DMS53 treated with DMSO at 0.1 percent for 48 hours (cell line): ENCODE results near the gene ABHD6.
A peak's percentile ranks its signal among the peaks of the same experiment; 100 is the strongest.
"Not testable (repeated sequence)": the region's sequence is repeated elsewhere in the genome, so short reads cannot be mapped to it uniquely, and the experiment has no call there.

Experiments
- DNase-seq: peaks from one replicate; lab custom pipeline; 2025; ENCODE audit not compliant: unreplicated experiment; lab: John Stamatoyannopoulos, UW

ABHD6 gene

DNA sequence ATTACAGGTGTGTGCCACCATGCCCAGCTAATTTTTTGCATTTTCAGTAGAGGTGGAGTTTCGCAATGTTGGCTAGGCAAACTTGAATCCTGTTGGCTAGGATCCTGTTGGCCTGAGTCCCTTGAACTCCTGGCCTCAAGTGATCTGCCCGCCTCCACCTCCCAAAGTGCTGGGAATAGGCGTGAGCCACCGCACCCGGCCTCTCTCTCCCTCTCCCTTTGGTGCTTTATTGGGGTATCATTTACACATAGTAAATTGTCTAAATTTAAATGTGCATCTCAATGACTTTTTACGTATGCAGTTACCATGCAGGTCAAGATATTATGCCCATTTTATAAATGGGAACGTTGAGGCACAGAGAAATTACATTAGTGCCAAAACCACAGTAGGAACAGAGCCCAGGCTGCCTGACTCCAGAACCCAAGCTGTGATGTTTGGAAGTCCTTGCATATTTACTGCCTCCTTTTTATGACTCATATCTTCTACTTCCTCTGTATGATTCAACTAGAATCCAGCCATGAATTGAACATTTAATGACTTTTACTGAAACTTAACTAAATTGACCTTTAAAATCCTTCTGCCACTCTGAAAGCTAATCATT, 34.4 kb downstream of the ABHD6 start:
- no peak for DNase-seq

DNA sequence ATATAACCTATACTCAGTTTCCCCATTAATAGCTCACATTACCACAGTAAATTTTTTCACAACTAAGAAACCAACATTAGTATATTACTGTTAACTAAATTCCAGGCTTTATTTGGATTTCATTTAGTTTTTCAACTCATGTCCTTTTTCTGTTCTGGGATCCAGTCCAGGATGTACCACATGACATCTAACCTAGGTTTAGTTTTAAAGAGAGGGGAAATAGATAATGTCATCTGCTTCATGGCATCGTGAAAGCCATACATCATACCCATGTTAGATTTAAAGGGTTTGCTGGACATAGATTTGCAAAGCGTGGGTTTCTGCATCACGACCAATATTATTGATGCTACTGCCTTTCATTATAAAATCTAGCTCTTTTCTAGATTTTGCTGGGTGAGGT, 35.3 kb downstream of the ABHD6 start:
- no peak for DNase-seq

DNA sequence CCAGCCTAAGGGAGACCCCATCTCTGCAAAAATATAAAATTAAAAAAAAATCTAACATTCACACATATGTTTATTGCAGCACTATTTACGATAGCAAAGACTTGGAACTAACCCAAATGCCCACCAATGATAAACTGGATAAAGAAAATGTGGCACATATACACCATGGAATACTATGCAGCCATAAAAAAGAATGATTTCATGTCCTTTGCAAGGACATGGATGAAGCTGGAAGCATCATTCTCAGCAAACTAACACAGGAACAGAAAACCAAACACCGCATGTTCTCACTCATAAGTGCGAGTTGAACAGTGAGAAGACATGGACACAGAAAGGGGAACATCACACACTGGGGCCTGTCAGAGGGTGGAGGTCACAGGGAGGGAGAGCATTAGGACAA, 35.8 kb downstream of the ABHD6 start:
- not testable (repeated sequence) for DNase-seq

DNA sequence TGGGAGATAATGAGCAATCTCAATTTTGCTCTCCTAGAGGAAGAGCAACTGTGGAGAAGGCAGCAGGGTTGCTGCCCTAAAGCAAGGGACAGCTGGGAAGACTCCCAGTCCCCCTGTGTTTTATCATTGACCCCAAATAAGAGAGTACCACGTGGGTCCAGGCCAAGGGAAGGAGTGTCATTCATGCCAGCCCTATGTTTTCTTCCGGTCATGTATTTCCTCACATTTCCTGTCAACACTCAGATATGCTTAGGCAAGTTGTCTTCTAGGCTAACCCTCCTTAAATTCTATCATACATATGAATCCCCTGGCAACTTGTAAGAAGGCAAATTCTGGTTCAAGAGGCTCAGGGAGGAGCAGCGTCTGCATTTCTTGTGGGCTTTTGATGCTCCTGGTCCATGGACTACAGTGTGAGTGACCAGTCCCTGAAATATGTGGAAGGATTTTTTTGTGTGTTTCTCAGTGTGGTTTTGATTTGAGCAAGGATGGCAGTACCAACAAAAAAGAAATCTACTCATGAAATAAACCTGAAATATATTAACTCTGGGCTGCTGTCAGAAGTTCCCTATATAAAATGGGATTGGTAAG, 36.5 kb downstream of the ABHD6 start:
- DNase-seq: no peak

DNA sequence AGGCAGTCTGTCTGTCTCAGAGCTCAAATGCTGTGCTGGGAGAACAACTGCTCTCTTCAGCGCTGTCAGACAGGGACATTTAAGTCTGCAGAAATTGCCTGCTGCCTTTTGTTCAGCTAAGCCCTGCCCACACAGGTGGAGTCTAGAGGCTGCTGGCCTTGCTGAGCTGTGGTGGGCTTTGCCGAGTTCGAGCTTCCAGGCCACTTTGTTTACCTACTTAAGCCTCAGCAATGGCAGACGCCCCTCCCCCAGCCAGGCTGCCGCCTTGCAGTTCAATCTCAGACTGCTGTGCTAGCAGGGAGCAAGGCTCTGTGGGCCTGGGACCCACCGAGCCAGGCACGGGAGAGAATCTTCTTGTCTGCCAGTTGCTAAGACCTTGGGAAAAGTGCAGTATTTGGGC, 43.5 kb downstream of the ABHD6 start:
- no peak for DNase-seq

DNA sequence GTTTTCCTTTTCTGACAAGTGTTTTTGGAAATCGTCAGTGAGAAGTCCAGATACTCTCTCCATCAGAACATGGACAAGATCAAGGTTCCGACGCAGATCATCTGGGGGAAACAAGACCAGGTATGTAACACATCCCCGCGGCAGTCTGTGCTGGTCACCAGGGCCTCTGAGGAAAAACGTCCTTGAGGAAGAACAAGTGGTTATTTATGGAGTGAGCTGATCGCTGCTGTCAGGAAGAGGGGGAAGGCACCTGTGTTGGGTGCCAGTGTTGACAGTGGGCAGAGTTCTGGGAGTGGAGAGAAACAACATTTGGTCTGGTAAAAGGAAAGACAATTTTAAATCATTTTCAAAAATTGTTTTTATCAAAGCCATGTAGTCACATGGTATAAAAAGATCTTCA, 47.7 kb downstream of the ABHD6 start:
- no peak for DNase-seq

DNA sequence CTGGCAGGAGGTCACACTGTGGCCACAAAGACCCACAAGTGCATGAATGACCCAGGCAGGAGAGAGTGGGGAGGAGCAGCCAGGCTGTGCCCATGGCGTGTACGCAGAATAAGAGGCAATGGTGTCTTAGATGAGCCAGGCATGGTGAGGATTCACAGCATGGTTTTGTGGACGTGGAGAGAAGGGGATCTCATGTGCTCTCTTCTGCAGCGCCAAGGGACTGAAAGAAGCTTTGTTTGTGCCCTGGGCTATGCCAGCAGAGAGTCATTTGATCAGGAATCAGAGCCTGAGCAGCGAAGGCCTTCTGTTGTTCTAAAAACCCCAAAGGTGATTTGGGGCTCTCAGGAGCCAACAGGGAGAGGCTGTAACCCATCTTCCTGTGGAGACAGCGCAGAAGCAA, 49.8 kb downstream of the ABHD6 start:
- no peak for DNase-seq

DNA sequence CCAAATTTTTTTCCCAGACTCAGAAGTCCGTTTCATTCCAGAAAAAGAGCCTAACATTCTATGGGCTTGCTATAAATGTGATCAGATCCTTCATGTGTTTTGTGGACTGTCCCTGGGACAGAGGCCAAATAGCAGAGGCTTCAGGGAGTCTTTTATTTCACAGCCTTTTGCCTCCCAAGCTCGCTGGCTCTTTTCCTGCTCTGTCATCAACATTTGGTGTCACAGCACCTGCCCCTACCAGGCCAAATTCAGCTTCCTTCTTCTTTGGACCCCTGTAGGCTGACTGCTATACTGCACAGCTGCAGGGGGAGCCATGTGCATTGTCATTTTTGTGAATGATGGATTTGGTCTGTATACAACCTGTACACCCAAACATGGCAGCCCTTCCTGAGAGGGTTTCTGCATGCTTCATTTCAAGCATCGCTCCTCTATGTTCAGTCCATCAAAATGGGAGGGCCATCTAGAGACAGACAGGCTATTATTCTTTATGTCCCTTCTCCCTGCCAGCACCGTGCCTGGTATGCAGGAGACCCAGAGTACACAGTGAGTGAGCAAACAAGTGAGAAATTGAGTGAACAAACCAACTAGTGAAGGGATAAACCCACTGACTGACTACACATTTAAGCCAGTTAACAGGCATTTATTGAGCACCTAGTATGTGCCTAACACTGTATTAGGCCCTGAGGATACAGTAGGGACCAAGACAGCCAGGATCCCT, 50.6 kb downstream of the ABHD6 start:
- no peak for DNase-seq

DNA sequence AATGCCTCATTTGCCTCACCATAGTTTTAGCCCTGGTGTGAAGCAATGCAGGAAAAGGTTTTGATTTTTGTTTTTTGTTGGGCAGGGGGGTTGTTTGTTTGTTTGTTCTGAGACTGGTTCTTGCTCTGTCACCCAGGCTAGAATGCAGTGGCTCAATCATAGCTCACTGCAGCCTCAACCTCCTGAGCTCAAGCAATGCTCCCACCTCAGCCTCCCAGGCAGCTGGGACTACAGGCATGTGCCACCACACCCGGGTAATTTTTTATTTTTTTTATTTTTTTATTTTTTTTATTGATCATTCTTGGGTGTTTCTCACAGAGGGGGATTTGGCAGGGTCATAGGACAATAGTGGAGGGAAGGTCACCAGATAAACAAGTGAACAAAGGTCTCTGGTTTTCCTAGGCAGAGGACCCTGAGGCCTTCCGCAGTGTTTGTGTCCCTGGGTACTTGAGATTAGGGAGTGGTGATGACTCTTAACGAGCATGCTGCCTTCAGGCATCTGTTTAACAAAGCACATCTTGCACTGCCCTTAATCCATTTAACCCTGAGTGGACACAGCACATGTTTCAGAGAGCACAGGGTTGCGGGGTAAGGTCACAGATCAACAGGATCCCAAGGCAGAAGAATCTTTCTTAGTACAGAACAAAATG, 51.5 kb downstream of the ABHD6 start:
- DNase-seq: not testable (repeated sequence)

DNA sequence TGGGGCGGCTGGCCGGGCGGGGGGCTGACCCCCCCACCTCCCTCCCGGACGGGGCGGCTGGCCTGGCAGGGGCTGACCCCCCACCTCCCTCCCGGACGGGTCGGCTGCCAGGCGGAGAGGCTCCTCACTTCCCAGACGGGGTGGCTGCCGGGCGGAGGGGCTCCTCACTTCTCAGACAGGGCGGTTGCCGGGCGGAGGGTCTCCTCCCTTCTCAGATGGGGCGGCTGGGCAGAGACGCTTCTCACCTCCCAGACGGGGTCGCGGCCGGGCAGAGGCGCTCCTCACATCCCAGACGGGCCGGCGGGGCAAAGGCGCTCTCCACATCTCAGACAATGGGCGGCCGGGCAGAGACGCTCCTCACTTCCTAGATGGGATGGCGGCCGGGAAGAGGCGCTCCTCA, 52.9 kb downstream of the ABHD6 start:
- DNase-seq: not testable (repeated sequence)

DNA sequence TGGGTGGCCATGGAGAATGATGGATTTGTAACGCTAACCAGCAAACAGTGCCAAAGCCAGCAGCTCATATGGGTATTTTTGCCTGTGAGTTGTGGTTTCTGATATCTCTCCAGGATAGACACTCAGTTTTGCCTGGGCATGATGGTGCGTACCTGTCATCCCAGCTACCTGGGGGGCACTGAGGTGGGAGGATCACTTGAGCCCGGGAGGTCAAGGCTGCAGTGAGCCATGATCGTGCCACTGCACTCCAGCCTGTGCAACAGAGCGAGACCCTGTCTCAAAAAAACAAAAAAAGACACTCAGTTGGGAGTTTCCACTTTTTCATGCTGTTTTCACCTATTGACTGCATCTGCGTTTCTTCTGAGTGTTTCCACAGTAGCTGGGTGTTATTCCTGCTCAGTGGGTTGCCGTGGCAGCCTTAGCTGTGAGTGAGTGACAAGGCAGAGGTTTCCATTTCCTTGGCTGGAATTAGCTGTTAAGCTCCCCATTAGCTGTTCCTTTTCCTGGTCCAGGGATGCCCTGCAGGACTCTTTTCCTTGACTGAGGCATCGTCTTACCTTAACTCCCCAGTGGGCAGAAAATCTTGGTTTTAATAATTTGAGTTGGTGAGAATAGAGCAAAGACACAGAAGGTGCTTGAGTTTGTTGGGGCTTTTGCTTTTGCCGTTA, 54.2 kb downstream of the ABHD6 start:
- no peak for DNase-seq

DNA sequence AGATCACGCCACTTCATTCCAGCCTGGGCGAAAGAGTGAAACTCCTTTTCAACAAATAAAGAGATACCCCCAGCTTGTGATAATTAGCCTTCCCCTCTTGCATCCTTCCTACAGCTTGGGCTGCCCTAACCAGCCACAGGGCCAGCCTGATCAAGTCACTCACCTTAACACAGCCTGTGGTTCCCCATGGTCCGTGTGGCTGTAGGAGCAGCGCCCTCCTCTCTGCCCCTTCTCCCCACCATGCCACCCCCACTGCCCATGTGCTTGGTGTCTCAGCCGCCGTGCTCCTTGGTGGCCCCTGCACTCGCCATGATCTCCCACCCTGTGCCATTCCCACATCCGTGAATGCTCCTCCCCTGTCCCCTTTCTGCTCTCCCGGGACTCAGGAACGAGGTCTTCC, 55.3 kb downstream of the ABHD6 start:
- no peak for DNase-seq

DNA sequence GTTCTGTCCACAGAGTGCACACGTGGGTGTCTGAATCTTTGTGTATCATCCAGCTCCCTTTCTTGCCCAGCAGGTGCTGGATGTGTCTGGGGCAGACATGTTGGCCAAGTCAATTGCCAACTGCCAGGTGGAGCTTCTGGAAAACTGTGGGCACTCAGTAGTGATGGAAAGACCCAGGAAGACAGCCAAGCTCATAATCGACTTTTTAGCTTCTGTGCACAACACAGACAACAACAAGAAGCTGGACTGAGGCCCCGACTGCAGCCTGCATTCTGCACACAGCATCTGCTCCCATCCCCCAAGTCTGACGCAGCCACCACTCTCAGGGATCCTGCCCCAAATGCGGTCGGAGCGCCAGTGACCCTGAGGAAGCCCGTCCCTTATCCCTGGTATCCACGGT, 55.9 kb downstream of the ABHD6 start:
- DNase-seq: no peak

DNA sequence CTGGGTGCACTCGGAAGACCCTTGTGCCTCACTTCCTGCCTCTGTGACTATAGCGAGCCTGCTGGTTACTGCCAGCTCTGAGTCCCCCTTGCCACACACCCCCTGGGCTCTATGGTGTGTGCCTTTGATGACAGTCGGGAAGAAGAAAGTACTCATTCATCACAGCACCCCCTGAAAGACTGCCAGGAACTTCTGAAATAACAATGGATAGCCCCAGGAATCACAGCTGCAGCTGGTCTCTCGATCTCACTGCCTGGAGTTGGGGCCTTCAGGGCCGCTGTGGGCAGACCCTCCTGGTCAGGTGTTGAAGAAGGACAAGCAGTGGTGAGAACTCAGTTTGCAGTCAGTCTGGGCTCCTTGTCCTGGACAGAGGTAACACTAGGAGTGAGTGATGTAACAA, 58.7 kb downstream of the ABHD6 start:
- no peak for DNase-seq

DNA sequence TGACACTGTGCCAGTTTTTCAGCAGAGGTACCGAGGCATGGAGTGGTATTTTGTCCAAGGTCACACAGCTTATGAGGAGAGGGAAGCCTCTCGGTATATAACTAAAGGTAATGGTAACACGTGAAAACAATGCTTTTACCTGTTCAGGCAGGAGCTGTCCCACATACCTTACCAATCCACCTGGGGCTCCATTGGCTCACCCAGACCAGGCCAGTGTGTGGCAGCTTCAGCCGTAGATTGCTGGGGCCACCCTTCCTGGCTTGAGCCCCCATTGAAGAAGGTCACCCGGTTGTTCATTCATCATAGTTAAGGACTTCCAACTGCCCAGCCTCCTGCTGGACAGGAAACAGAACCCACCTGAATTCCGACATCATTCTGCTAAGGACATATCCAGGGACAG, 59.3 kb downstream of the ABHD6 start:
- no peak for DNase-seq

DNA sequence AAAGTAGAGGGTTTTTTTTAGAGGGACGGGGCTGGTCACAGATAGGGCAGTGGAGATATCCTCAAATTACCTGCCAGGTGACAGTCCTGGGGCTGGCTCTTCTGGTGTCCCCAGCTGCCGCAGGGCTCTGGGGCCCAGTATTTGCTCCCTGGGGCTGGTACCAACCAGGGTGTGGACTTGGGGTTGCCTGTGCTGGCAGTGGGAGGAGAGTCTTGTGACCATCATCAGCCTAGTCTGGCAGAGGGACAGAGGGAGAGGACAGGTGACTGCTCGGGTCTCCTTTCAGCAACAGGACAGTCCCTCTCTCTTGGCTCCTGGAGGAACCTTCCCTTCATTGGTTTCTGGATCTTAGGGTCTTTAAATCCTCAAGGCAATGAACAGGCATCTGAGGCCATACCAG, 60.6 kb downstream of the ABHD6 start:
- no peak for DNase-seq

DNA sequence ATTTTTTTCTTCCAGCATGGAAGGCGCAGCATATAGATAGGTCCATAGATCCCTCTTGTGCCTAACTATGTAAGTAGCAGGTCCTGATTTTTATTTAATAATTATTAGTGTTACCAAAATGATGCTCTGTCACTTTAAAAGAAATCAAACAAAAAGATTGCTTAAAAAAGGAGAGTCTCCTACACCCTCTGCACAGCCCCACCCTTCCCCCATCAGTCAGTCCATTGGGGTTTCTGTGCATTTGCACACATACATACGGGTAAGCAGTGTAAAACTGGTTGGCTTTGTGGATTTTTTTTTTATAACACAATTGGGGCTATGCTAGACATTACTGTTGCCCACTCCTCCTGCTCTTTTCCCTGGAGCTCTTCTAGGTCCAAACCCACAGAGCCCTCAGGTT, 61.5 kb downstream of the ABHD6 start:
- DNase-seq: no peak

DNA sequence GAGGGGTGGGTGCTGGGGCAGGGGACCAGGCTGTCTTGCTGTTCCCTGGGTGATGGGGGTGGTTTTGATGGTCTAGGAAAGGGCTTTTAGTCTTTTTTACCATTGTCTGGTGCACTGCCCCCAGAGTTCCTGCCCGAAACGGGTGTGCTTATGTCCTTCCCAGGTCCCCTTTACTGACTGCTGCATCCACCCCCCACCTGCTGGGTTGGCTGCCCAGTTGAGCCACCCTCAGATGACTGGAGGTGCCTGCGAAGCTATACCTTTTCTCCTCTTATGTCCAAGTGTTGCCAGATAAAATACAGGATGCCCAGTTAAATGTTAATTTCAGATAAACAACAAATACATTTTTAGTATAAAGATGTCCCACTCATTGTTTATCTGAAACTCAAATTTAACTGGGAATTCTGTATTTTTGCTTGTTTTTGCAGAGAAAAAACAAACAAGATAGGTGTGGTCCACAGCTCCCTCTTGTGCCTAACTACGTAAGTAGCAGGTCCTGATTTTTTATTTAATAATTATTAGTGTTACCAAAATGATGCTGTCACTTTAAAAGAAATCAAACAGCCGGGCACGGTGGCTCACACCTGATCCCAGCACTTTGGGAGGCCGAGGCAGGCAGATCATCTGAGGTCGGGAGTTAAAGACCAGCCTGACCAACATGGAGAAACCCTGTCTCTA, 62.4 kb downstream of the ABHD6 start:
- DNase-seq: no peak

DNA sequence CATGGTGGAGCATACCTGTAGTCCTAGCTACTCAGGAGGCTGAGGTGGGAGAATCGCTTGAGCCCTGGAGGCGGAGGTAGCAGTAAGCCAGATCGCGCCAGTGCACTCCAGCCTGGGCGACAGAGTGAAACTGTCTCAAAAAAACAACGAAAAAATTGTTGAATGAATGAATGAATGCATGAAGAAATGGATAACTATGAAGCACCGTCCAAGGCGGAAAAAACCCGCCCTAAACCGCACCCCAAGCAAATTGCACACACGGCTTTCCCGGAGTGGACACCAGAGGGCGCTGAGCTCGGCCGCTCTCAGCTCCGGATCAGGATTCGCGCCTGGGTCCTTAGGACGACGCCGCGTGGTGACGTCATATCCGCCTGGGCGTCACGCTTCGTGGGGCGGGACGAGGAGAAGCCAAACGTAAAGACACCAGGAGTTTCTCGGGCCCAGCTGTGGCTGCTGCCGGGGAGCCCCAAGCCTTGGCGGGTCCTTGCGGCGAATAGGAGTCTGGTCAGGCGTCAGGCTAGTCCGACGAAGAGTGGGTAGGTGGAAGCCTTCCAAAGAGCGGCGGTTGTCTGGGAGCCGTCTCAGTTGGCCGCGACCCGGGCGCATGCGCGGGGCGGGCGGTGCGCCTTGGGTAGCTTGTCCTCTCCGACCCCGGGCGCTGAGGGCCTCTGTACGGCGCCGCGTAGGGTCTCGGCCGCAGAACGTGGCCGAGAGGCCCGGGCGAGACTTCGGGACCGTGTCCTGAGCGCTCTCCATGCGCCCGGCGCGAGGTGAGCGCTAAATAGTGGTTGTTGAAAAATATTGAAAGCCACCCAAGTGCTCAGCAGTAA, 68.5 kb downstream of the ABHD6 start, which contains the start of the genes HTD2 and RPP14:
Gene HTD2, plus strand, starts transcription at position 639 of the 830 bp plus-strand sequence. CDS start 11,094 bp downstream, outside the sequence.
Gene RPP14, plus strand, starts transcription at position 364 of the 830 bp plus-strand sequence. CDS start 4,085 bp downstream, outside the sequence.
- peak; percentile 36 for DNase-seq
